GM18499 (cell line): ENCODE data around the gene MILR1.
"Not testable (repeated sequence)": the region's sequence is repeated elsewhere in the genome, so short reads cannot be mapped to it uniquely, and the experiment has no call there.

ENCODE experiments used
- ATAC-seq: cut with Tn5 transposase; IDR thresholded peaks from one replicate; pipeline ENCODE4 v1.9.1; 2021; ENCODE audit warnings: moderate number of reproducible peaks; ENCODE audit not compliant: insufficient read depth, unreplicated experiment

Gene MILR1, protein sequence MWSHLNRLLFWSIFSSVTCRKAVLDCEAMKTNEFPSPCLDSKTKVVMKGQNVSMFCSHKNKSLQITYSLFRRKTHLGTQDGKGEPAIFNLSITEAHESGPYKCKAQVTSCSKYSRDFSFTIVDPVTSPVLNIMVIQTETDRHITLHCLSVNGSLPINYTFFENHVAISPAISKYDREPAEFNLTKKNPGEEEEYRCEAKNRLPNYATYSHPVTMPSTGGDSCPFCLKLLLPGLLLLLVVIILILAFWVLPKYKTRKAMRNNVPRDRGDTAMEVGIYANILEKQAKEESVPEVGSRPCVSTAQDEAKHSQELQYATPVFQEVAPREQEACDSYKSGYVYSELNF

DNA sequence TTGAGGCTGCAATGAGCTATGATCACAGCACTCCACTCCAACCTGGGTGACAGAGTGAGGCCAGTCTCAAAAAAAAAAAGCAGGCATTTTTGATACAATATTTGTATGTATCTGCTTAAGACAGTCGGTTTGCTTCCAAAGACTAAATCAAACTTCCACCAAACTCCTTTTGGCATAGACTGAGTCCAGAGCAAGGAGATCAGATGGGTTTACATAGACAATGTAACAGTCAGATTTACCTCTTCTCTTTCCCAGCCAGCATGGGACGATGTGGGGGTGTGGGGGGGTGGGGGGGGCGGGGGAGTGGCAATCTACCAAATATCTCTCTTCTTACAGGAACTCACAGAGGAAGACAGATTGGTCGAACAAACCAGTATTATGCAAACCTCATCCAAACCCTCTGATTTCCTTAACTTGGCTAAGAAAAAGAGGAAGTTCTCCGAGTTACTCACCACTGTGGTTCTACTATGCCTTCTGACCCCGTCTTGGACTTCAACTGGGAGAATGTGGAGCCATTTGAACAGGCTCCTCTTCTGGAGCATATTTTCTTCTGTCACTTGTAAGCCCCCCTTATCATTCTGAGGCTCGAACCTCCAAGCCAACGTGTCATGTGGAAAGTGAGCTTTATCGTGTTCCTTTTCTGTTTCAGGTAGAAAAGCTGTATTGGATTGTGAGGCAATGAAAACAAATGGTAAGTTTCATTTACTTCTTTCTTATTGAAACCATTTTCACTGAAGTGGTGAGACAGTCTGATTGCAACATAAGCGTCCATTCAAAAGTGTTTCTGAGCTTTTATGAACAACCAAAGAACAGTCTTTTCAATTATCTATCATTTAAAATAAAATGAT, at the start of gene MILR1:
MILR1 (plus strand) TSS at position 451 of the 848 bp plus-strand sequence; CDS start at position 505, 54 bp downstream.
- ATAC-seq = peak; percentile 59

GRCh38 chr17:64399767-64400156, 49.2 kb upstream of the MILR1 start:
- no peak for ATAC-seq

GRCh38 chr17:64400642-64401041, 48.3 kb upstream of the MILR1 start:
- no peak for ATAC-seq

DNA sequence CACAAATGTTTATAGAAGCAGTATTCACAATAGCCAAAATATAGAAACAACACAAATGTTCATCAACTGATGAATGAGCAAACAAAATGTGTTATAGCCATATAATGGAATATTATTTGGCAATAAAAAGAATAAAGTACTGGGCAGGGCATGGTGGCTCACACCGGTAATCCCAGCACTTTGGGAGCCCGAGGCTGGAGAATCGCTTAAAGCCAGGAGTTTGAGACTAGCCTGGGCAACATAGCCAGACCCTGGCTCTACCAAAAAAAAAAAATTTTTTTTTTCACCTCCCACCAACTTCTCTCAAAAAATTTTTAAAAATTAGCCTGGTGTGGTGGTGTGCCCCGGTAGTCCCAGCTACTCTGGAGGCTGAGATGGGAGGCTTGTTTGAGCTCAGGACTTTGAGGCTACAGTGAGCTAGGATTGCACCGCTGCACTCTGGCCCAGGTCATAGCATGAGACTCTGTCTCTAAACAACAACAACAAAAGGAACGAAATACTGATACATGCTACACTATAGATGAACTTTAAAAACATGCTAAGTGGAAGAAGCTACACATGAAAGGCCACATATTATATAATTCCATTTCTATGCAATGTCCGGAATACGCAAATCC, 47.6 kb upstream of the MILR1 start:
- no peak for ATAC-seq

GRCh38 chr17:64401941-64402340, 47.0 kb upstream of the MILR1 start:
- no peak for ATAC-seq

GRCh38 chr17:64402469-64402868, 46.4 kb upstream of the MILR1 start:
- ATAC-seq = no peak

DNA sequence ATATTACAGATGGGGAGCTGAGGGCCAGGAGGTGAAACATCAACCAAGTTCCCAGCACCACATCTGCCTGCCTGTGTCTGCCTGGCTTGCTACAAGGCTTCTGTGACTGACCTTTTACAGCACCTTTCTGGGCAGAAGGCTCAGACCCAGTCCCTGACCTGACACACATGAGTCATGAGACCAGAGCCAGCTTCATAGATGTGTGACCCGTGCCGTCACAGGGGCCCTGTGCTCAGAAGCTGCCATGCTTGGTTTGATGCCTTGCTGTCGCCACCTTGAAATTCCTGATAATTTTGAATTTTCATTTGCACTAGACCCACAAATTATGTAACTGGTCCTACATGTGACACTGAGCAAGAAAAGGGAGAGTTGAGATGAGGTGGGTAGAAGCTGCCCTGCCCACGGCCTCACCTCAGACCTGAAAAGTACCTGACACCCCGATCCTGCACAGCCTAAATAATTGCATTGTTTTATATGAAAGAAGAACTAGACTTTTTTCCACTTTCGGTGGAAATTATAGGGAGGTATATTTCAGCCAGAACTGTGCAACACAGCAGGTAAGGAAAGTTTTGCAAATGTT, 44.9 kb upstream of the MILR1 start:
- ATAC-seq = no peak

DNA sequence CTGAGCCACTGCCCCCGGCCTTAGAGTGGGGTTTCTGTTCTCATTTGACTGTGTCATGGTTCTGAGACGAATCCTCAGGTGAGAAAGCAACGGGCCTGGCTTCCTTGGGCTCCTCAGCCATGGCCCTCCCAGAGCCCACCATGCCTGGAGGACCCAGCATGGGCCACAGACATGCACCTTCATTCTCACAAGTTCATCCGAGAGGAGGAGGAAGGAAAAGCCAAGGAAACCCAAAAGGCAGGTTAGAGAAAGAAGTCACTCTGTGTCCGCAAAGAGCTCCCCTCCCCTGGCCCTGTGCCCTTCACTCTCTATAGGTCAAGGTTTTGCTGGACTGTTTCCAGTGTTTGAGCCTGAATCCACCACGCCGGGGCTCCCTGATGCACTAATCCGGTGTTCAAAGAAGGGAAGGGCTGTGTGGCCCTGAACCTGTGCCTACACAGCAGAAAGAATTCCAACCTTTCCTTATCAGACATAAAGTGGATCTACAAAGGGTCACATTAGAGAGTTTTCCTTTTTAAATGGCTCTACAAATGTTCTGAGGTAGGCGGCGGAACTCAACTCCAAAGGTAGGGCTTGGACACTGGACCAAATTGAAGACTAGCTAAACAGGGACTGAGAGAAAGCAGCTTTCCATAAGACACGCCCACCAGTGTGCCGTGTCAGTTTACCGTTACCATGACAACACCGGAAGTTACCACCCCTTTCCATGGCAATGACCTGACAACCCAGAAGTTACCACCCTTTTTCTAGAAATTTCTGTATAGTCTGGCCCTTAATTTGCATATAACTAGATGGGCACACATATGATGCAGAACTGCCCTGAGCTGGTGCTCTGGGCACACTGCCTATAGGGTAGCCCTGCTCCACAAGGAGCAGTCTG, 42.4 kb upstream of the MILR1 start:
- ATAC-seq = no peak

DNA sequence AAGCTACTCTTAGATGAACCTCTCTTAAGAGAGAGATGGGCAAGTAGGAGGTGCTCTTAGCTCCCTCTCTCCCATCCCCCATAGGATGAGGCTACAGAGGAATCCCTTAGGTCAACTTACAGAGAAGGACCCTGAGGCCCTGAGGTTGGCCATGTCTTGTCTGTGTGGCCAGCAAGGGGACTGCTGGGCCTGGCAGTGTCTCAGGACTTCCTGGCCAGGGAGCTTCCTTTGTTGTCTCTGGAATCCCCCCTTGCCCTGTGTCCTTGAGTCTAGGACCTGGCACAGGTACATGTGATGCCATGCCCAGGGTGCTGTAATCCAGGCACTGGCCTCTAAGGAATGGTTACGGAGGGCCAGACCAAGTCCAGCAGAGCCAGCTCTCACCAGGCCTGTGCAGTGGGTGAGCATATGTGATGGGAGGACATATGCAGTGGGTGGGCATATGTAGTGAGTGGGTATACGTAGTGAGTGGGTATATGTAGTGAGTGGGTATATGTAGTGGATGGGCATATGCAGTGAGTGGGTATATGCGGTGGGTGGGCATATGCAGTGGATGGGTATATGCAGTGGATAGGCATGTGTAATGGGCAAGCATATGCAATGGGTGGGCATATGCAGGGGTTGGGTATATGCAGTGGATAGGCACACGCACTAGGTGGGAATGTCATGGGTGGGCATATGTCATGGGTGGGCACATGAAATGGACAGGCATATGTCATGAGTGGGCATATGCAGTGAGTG, 38.0 kb upstream of the MILR1 start:
- ATAC-seq = no peak

GRCh38 chr17:64411999-64412771, 36.7 kb upstream of the MILR1 start:
- no peak for ATAC-seq

DNA sequence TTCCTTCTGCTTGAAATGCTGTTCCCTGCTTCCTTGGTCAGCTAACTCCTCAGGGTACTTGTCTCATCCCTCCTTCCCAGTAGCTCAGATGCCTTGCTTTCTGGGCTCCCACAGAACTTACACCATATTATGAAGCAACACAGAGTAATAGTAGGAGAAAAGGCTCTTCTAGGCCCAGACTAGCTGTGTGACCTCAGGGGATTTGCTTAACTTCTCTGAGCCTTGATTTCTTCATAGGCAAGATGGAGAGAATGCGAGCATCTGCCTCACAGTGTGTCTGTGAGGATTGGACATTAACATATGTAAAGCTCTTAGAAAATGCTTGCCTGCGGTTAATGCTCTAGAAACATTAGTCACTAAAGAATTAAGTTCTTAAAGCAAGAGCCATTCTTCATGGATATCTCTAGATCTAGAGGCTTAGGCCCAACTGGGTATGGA, 36.0 kb upstream of the MILR1 start:
- ATAC-seq = no peak

DNA sequence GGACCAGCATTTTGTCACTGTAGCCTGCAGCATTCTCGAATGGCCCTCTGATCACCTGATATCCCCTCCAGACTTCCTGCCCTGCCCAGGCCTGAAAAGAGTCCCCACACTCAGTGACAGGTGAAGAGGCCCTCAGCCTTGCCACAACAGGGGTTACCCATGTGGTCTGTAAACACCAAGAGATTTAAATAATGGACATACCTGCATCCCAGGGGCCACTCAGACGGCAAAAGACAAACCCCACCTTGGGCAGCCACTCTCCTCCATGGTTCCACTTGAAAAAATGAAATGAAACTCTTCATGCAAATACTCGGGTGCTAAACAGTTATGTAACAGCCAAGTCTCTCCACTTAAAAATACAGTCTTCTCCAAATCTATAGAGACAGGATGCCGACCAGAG, 35.4 kb upstream of the MILR1 start:
- ATAC-seq = peak; percentile 44

DNA sequence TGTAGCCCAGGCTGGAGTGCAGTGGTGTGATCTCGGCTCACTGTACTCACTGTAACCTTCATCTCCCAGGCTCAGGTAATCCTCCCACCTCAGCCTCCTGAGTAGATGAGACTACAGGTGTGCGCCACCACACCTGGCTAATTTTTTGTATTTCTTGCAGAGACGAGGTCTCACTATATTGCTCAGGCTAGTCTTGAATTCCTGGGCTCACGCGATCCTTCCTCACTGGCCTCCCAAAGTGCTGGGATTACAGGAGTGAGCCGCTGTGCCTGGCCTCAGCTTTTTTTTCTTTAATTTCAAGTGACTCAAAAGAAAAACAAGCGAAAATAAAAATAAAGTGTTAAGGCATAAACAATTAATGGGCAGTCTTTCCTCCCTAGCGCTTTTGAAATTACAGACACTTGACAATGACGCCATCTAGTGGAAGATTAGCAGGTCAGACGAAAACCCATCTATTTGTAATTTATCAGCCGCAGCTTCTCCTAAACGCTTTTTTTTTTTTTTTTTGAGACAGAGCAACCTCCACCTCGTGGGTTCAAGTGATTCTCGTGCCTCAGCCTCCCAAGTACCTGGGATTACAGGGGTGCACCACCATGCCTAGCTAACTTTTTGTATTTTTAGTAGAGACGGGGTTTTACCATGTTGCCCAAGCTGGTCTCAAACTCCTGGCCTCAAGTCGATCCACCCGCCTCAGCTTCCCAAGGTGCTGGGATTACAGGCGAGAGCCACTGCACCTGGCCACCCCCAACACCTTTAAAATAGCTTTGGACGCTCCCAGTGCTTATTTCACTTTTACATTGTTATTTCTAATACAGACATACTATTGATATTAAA, 30.2 kb upstream of the MILR1 start:
- ATAC-seq = no peak

DNA sequence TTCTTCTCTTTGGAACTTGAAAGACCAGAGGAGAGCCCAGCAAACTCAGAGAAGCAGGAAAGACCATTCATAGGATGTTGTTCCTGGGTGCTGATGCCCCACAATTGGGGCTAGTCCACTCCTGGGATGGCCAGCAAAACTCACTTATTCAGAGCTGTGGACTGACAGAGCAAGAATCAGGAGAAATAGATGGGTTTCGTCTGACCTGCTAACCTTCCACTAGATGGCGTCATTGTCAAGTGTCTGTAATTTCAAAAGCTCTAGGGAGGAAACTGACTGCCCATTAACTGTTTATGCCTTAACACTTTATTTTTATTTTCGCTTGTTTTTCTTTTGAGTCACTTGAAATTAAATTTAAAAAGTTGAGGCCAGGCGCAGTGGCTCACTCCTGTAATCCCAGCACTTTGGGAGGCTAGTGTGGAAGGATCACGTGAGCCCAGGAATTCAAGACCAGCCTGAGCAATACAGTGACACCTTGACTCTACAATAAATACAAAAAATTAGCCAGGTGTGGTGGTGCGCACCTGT, 28.7 kb upstream of the MILR1 start:
- ATAC-seq = no peak

- ATAC-seq = not testable (repeated sequence)
Measured at GRCh38 chr17:64422121-64422520, 26.8 kb upstream of the MILR1 start.

GRCh38 chr17:64423881-64424280, 25.0 kb upstream of the MILR1 start:
- ATAC-seq = no peak

DNA sequence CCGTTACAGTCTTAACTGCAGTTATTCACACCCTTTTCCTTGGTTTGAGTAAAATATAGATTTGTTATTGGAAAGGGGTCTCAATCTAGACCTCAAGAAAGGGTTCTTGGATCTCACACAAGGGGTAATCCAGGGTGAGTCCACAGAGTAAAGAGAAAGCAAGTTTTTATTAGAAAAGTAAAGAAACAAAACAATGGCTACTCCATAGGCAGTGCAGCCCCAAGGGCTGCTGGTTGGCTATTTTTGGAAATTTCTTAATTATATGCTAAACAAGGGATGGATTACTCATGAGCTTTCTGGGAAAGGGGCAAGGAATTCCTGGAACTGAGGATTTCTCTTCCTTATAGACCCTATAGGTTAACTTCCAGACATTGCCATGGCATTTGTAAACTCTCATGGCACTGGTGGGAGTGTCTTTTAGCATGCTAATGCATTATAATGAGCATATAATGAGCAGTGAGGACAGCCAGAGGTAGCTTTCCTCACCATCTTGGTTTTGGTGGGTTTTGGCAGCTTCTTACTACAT, 24.5 kb upstream of the MILR1 start:
- no peak for ATAC-seq
